Measurements from ENCODE around the gene NRSN2.
"Not testable (repeated sequence)": the region's sequence is repeated elsewhere in the genome, so short reads cannot be mapped to it uniquely, and the experiment has no call there.

NRSN2 gene

DNA sequence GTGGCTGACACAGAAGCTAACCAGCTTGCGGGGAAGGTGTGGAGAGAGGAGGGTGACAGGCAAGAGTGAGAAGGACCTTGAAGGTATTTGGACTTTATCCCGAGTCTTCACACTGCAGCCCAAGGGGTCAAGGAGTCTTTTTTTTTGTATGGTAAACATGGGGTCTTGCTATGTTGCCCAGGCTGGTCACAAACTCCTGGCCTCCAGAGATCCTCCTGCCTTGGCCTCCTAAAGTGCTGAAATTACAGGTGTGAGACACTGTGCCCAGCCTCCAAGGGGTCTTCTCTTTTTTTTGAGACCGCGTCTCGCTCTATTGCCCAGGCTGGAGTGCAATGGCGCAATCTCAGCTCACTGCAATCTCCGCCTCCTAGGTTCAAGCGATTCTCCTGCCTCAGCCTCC, 12.3 kb upstream of the NRSN2 start:
- Histone ChIP-seq H3K4me3 (ENCODE audit: low read depth, low read length) (no peak overlapping the region), H3K36me3 (replicated peaks) (no peaks in the 10 kb centered on the region), H3K27ac (no peak overlapping the region), H3K27me3 (replicated peaks) (no peaks in the 10 kb centered on the region)
- in situ Hi-C loops (cut with HindIII; ENCODE audit: low pct_ligation_motif_present, low sequenced_read_pairs) = no loop called here
- no peak for DNase-seq
- TF ChIP-seq, protein P1, sequence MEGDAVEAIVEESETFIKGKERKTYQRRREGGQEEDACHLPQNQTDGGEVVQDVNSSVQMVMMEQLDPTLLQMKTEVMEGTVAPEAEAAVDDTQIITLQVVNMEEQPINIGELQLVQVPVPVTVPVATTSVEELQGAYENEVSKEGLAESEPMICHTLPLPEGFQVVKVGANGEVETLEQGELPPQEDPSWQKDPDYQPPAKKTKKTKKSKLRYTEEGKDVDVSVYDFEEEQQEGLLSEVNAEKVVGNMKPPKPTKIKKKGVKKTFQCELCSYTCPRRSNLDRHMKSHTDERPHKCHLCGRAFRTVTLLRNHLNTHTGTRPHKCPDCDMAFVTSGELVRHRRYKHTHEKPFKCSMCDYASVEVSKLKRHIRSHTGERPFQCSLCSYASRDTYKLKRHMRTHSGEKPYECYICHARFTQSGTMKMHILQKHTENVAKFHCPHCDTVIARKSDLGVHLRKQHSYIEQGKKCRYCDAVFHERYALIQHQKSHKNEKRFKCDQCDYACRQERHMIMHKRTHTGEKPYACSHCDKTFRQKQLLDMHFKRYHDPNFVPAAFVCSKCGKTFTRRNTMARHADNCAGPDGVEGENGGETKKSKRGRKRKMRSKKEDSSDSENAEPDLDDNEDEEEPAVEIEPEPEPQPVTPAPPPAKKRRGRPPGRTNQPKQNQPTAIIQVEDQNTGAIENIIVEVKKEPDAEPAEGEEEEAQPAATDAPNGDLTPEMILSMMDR (IDR thresholded peaks at IDR 0.05; ENCODE audit: low read depth, low read length, missing control alignments) = no peak

DNA sequence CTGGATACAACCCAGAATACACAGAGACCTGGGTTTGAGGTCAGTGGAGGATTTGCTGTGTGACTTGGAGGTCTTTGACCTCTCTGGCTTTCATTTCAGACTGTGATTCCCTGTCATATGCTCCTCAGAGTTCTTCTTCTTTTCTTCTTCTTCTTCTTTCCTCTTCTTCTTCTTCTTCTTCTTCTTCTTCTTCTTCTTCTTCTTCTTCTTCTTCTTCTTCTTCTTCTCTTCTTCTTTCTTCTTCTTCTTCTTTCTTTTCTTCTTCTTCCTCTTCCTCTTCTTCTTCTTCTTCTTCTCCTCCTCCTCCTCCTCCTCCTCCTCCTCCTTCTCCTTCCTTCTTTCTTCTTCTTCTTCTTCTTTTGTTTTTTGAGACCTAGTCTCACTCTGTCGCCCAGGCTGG, 10.9 kb upstream of the NRSN2 start:
- in situ Hi-C loops (cut with HindIII; ENCODE audit: low pct_ligation_motif_present, low sequenced_read_pairs) = not testable (repeated sequence)

DNA sequence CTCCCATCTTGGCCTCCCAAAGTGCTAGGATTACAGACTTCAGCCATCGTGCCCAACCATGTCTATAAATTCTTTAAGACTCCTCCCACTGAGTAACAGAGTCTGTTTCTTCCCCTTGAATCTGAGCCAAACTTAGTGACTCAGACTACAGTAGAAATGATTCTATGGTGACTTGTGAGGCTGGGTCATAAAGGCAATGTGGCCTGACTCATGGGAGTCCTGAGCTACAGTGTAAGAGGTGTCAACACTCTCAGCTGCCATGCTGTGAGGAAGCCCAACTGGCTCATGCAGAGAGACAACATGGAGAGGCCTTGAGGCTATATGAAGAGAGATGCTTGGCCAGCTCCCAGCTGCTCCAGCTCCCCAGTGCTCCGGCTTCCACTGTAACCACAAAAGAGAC, 5.2 kb upstream of the NRSN2 start:
- H3K27me3 ChIP-seq (replicated peaks) = no peaks in the 10 kb centered on the region
- no peak overlapping the region for H3K27ac ChIP-seq
- H3K36me3 ChIP-seq (replicated peaks) = no peaks in the 10 kb centered on the region
- H3K4me3 ChIP-seq (ENCODE audit: low read depth, low read length) = no peak overlapping the region
- peak; percentile 96 for DNase-seq
- in situ Hi-C loops (cut with HindIII; ENCODE audit: low pct_ligation_motif_present, low sequenced_read_pairs) = no loop called here
- TF ChIP-seq, protein P1 (IDR thresholded peaks at IDR 0.05; ENCODE audit: low read depth, low read length, missing control alignments) = no peak

More for the DNA sequence above, 10.9 kb upstream of the NRSN2 start:
- H3K36me3 ChIP-seq (replicated peaks); DNase-seq; H3K27ac ChIP-seq; H3K4me3 ChIP-seq (ENCODE audit: low read depth, low read length); H3K27me3 ChIP-seq (replicated peaks): not testable (repeated sequence)

DNA sequence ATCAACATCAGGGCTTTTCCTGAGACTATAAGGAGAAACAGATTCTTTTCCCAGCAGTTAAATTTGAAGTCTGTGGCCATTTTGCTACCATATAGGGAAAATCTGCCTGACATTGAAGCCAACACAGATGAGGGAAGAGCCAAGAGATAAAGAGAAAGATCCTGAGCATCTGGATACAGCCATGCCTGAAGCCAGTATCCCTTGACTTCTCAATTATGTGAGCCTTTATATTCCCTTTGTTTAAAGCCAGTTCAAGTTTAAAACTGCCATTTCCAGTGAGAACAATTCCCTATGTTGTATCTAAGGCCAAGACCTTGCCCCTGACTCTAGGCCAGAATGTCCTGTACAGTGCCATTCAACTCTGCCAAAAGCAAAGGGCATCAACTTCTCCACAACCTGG, 3.8 kb upstream of the NRSN2 start:
- no peaks in the 10 kb centered on the region for H3K36me3 ChIP-seq (replicated peaks)
- in situ Hi-C loops (cut with HindIII; ENCODE audit: low pct_ligation_motif_present, low sequenced_read_pairs) = no loop called here

DNA sequence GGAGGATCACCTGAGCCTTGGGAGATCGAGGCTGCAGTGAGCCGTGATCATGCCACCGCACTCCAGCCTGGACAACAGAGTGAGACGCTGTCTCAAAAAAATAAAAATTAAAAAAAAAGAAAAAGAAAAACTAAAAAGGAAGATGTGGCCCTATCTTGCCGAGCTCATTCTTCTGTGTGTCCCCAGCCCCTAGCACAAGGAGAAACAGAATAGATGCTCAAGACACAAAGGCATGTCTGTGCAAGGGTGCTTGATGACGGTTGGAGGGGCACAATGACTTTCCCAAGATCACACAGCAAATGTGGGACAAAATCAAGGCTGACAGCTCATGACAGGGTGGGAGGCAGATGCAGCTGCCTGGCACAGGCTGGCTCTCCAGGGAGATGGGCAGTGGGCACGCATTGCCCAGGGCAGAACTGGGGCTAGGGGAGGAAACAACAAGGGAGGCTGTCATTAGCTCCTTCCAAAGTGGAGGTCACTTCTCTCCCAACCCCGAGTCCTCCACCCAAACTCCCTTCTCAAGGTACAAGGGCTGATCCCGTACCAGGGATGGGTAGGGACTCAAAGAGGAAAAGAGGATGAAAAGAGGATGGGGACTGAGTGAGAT, 775 bp upstream of the NRSN2 start:
- in situ Hi-C loops (cut with HindIII; ENCODE audit: low pct_ligation_motif_present, low sequenced_read_pairs) = no loop called here
- peaks cover 5% of the 10 kb centered on the region for H3K36me3 ChIP-seq (replicated peaks)
- no peak for DNase-seq
- TF ChIP-seq, protein P1 (IDR thresholded peaks at IDR 0.05; ENCODE audit: low read depth, low read length, missing control alignments) = no peak
- no peak overlapping the region for H3K27ac ChIP-seq
- no peaks in the 10 kb centered on the region for H3K27me3 ChIP-seq (replicated peaks)
- peak overlapping the region; percentile 79 for H3K4me3 ChIP-seq (ENCODE audit: low read depth, low read length)

More for the DNA sequence above, 3.8 kb upstream of the NRSN2 start:
- H3K27me3 ChIP-seq (replicated peaks) = no peaks in the 10 kb centered on the region
- no peak for DNase-seq
- H3K4me3 ChIP-seq (ENCODE audit: low read depth, low read length) = no peak overlapping the region
- no peak overlapping the region for H3K27ac ChIP-seq
- TF ChIP-seq, protein P1 (IDR thresholded peaks at IDR 0.05; ENCODE audit: low read depth, low read length, missing control alignments) = no peak

DNA sequence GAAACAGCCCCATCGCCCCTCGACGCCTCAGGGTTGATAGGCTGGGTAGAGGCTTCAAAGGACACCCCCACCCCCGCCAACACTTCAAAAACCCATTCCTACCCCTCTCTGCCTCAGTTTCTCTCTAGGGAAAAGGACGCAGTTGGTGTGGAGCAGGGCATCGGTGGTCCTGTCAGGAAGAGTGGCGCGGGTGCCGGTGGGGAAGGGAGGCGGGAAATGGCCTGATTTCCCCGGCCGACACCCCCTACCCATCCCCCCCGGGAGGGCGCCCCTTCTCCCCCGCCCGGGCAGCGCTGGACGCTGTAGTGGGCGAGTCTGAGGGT, 367 bp downstream of the NRSN2 start:
- Histone ChIP-seq H3K36me3 (replicated peaks) (peaks cover 5% of the 10 kb centered on the region), H3K27me3 (replicated peaks) (no peaks in the 10 kb centered on the region), H3K27ac (peak overlapping the region; percentile 83), H3K4me3 (ENCODE audit: low read depth, low read length) (peak overlapping the region; percentile 79)
- in situ Hi-C loops (cut with HindIII; ENCODE audit: low pct_ligation_motif_present, low sequenced_read_pairs) = no loop called here
- no peak for DNase-seq
- TF ChIP-seq, protein P1 (IDR thresholded peaks at IDR 0.05; ENCODE audit: low read depth, low read length, missing control alignments) = no peak

Measured in brain microvascular endothelial cell (primary cell).